Activated T-cell treated with anti-CD3 and anti-CD28 coated beads for 1 hour (primary cell): ENCODE data around the gene LRP1B.

Source experiments
- DNase-seq: peaks from one replicate; pipeline ENCODE4 v3.0.0-alpha.2; 2020; ENCODE audit warnings: low read depth

LRP1B gene

DNA sequence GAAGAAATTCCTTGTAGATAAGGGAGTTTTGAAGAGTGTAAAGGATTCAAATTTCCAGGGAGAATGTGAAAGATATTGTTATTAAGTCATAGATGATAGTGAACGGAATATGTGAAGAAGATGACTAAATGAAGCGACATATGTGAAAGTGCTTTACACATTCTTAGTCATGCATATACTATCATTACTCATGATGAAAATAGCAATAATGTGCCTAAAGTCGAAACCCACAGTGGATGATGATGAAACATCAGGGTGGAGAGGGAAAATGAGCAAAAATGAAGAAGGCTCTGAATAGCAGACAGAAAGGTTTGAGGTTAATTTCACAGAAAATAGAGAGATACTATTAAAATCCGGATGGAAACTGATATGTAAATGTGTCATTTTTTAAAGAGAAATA is 1237.1 kb downstream of the LRP1B start:
- no peak for DNase-seq

DNA sequence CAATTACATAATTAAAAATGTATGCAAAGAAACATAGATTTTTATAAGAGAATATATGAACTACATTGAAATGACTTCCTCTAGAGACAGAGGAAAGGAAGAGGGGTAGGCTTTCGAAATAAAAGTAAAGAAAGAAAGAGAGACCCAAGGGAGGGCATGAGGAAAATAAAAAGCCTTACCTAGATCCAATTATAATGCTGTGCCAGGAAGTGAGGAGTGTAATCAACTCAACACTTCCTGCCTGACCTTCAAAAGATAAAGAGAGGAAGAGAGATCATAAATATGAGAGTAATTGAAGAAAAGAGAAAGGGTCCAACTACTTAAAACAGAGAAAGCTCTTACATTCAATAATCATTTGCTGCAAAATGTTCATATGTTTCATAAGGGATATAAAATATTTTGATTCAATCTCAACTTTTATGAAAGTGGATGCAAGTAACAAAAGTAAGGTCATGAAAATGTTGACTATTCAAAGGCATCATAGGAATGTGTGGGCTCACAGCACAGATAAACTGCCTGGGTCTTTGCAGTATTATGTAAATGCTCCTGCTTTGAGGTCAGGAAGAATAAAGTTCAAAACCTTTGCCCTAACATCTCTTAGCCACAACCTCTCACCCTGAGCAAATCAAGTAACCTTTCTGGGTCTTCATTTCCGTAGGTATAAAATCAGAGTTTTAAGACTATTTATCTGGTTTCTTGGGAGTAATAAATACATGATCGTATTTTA is 1237.7 kb downstream of the LRP1B start:
- DNase-seq: no peak

DNA sequence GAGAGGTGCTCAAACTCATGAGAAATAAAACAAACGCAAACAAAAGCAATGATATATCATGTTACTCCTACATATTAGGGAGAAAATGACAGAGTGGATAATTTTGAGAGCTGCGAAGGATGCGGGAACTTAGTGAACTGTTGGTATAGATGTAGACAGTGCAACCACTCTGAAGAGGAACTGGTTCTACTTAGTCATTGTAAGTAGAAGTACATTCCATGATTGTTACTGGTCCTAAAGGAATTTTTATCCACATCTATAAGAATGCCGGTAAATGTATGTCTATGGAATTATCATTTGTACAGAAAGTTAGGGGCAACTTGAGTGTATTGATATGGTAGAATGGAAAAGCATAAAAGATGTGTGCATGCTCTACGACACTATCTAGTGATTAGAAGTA is 1238.4 kb downstream of the LRP1B start:
- no peak for DNase-seq

DNA sequence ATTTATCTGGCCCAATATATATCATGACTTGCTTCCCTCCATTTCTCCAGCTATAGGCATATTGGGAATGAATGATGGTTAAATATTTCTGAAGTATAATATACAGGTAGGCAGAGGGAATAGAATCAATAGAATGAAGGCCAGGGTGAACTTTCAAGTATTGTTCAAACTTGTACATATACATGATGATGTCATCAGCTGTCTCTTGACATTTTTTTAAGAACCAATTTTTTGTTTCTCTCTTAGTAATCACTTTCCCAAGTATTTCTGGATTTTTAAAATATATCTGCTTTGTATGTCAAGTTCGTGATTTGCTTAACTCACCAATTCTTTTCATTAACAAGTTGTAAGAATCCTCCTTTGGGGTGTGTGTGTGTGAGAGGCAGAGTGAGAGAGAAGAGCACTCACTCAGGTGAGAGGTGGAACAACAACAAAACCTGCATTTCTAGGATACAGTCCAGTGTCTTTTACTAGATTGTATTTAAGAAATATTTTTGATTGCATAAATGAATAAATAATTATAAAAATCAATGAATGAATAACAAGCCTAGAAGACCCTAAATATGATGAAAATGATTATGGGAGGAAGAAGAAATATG is 1239.1 kb downstream of the LRP1B start:
- no peak for DNase-seq

DNA sequence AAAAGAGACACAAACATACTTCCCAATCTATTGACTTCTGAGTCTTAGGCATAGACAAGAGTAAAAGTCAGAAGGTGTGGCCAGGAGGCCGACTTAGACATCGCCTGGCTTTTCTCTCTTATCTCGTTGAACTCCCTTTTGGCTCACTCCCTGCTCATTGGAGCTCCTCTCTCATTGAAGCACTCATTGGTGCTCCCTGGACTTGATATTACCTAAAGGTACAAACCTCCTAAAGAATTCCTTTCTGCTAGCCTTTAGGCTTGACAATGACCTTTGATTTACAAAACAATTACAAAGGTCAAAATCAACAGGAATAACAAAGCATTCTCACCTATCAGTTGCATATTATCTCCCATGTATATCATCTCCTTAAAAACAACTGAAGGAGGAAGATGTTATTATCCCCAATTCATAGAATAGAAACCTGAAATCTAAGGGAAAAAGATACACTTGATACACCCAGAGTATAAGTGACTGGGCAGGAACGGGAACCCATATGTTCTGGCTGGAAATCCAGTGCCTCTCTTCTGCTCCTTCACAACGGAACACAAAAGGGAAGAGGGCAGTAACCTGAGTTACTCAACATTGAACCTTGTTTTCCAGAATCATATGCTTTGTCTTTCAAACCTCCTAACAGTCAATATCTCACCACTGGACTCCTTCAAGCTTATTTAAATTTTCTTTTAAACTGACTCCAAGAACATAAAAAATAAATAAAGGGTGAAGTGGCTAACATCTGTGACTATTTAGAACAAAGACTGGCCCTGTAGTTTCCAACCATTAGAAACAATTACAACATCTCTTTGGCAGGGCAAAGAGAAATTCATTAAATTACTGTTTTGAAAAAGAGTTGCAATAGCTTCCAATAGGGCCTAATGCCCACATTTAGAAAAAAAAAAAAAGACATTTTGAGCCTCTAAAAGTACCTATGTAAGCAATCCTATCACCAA is 1247.9 kb downstream of the LRP1B start:
- no peak for DNase-seq

DNA sequence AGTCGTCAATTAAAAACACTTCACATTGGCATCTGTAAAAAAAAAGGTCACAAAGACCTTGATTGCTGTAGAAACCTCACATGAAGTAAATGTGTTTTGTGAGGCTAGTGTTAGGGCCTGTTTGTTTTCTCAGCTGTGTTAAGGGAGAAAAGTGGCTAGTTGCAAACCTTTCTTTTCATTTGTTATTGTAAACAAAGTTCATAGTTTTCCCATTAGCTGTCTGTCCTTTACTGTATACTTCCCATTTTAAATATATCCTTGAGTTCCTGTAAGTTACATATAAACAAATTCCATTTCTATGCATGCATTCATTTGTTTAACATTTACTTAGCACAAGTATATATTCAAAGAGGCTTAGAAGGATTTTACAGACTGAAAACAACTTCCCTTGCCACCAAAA is 1250.2 kb downstream of the LRP1B start:
- no peak for DNase-seq

GRCh38 chr2:140876015-140876414 is 1254.8 kb downstream of the LRP1B start:
- no peak for DNase-seq

- DNase-seq: no peak
Measured at GRCh38 chr2:140873915-140874531, 1256.8 kb downstream of the LRP1B start.

- no peak for DNase-seq
Measured at GRCh38 chr2:140869925-140870324, 1260.9 kb downstream of the LRP1B start.

DNA sequence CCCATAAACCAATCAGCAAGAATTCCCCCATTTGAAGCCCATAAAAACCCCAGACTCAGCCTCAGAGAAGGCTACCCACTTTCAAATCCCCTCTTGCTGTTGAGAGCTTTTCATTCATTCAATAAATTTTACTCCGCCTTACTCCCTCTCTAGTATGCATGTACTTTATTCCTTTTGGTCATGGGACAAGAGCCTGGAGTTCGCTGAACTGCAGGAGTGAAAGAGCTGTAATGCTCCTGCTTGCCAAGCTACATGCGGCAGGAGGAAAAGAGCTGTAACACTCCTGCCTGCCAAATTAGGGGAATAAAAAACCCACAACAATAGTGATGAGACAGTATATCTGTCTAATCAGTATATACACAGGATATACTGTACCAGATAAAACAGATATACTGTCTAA is 1261.7 kb downstream of the LRP1B start:
- no peak for DNase-seq

GRCh38 chr2:140865837-140866236 is 1265.0 kb downstream of the LRP1B start:
- DNase-seq: no peak

DNA sequence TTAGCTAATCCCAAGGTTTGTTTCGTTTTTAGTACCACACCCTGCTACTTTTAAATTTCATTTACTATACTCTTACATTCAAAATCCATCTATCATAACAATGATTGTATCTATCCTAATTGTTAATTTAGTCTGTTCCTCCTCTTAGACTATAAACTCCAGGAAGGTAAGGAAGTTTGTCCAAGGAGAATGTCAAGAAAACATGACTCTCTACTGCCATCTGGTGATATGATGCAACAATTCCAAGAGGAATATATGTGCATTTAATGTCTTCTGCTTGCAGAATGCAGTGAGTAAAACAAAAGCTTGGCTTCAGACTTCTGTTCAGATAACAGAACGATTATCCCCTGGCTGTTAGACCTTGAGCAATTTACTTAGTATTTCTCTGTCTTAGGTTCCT is 1267.1 kb downstream of the LRP1B start:
- no peak for DNase-seq

DNA sequence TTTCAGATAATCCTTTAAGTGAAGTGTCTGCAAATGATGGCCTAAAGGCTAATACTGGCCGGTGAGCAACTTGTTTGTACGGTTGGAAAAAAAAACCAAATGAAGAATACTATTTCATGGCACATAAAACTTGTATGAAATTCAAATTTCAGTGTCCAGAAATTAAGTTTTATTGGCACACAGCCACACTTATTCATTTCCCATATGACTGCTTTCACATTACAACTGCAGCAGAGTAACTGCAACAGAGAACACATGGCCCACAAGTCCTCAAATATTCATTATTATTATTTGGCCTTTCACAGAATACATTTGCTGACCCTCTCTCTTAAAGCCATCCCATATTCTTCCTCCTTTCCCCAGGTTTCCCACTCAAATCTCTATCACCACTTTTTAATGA is 1268.6 kb downstream of the LRP1B start:
- DNase-seq: no peak

DNA sequence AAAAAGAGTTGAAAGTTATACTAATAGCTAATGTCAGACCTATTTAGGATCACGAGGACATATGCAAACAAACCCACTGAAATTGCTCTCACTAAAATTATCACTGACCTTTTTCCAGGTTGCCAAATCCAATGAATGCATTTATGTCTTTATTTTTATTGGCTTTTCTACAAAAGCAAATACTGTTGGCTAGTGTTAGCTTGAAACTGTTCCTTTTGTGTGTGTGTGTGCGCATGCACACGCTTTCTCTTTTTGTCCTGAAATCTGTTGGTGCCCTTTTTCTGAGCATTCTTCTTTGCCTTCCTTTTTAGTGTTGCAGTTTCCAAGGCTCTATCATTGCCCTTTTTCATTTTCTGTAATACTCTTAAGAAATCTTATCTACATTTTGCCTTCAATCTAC is 1269.2 kb downstream of the LRP1B start:
- no peak for DNase-seq

- no peak for DNase-seq
Measured at GRCh38 chr2:140855471-140855870, 1275.3 kb downstream of the LRP1B start.

DNA sequence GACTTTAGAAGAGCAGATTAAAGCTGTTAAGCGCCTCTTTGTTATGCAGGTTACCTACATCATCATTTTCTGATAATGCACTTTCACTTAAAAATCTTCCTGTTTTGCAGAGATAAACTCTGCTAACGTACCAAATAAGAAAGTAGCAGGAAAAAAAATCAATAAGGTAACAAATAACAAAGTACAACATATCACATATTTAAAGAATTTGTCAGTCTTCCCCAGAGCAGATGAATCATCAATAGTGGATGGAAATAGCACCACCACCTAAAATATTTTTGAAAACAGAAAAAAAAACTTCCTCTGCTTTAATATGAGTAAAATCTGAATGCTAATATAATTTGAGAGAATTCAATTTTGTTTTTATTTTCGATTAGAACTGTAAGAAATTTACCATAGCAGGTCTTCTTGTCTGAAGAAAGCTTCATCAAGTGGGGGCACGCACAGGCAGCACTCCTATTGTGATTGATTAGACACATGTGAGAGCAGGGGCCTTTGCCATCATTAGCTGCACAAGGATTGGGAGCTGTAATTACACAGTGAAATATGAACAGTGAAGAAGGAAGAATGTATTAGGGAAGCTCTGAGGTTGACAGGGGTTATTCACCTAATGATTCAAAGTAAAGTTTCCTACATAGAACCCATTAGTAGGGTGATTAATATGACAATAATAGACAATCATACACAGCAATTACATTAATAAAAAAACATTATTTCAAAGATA is 1279.4 kb downstream of the LRP1B start:
- DNase-seq: no peak

GRCh38 chr2:140843186-140843585 is 1287.6 kb downstream of the LRP1B start:
- DNase-seq: no peak

GRCh38 chr2:140842110-140842509 is 1288.7 kb downstream of the LRP1B start:
- no peak for DNase-seq

DNA sequence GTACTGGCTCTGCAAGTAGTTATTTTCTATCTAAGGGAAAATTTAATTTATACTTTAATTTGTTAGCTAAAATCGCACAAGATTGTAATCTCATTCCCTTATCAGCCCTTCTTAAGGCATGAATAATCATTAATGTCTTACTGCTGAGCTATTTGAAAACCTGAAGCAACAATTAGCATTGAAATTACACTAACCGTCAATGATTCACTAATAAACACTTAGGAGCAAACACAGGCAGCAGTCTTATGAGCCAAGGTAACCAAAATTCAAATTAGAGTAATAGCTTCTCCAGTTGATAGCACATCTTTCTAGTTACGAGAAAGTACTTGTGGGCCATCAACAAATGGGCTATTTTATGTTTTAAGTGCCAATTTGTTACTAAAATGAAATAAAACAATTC is 1289.7 kb downstream of the LRP1B start:
- no peak for DNase-seq

DNA sequence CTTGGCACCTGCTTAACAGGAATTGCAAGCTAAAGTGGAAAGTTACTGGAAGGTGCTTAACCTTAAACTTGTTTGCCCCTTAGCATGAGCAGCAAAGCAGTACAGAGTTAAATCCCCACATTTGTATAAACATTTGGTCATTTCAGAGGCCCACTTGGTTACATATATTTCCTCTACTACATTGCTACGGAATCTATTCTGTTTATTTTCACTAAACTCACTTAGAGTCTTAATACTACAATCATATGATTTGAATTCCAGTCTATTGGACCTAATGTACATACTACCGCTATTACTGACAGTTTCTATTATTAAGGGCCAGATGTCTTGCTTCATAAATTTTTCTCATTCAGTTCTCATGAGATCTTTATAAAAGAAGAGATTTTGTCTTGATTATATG is 1294.0 kb downstream of the LRP1B start:
- no peak for DNase-seq

- DNase-seq: no peak
Measured at GRCh38 chr2:140835079-140835478, 1295.7 kb downstream of the LRP1B start.

- no peak for DNase-seq
Measured at GRCh38 chr2:140814141-140814540, 1316.7 kb downstream of the LRP1B start.
